Caco-2 (cell line): ENCODE measurements around the gene SCAPER. TPM values are rescaled to one million over a fixed set of nuclear protein-coding genes. Genes with fewer than 3 reads are reported as not detected.
A peak's percentile ranks its signal among the peaks of the same experiment; 100 is the strongest.

Experiments
- BruUV-seq: library from RNA; stranded (reverse); fragments of 400-500 nt; replicated peaks from 2 replicates; lab custom pipeline; 2021; lab: Mats Ljungman, UMichigan
- CTCF ChIA-PET: fragments of 300-600 bp; sonication (Branson Sonifier 250); formaldehyde crosslinking; loops from one replicate; lab custom pipeline; 2022; ENCODE audit warnings: antibody characterized with exemption; lab: Charles Lee
- POLR2A ChIA-PET: fragments of 300-600 bp; sonication (Branson Sonifier 250); formaldehyde crosslinking; loops from one replicate; lab custom pipeline; 2022; ENCODE audit warnings: antibody characterized with exemption; lab: Charles Lee
- DNase-seq, 2 experiments: peaks; one replicate each; pipeline versions ENCODE4 v3.0.0 to v3.0.0-alpha.2; 2020 to 2022
- H3K27me3 ChIP-seq: replicated peaks from 2 replicates; pipeline ENCODE4 v1.6.0; 2011; ENCODE audit warnings: low read length; ENCODE audit not compliant: control insufficient read depth, insufficient read depth
- H3K36me3 ChIP-seq: 2 replicates; pipeline ENCODE4 v1.5.1; 2011; ENCODE audit warnings: low read length; ENCODE audit not compliant: control insufficient read depth, insufficient read depth
- H3K4me1 ChIP-seq: fragments of 250-450 bp; sonication (Bioruptor Pico); 2 replicates; pipeline ENCODE4 v1.5.1; 2020; ENCODE audit warnings: mild to moderate bottlenecking
- H3K4me3 ChIP-seq: 2 replicates; pipeline ENCODE4 v1.5.1; 2011; ENCODE audit warnings: low read depth, mild to moderate bottlenecking, control low read depth, low read length
- H3K9me3 ChIP-seq: fragments of 250-450 bp; sonication (Bioruptor Pico); 2 replicates; pipeline ENCODE4 v1.5.1; 2020; ENCODE audit warnings: mild to moderate bottlenecking, moderate library complexity
- H3K27ac Mint-ChIP-seq: one replicate; pipeline ENCODE4 v1.8.0; 2022; ENCODE audit warnings: mixed read lengths; ENCODE audit not compliant: unreplicated experiment
- H3K27me3 Mint-ChIP-seq: one replicate; pipeline ENCODE4 v1.8.0; 2022; ENCODE audit warnings: mixed read lengths; ENCODE audit not compliant: insufficient read depth, unreplicated experiment
- H3K36me3 Mint-ChIP-seq: one replicate; pipeline ENCODE4 v1.8.0; 2022; ENCODE audit warnings: mild to moderate bottlenecking, mixed read lengths; ENCODE audit not compliant: insufficient read depth, unreplicated experiment
- H3K4me1 Mint-ChIP-seq: one replicate; pipeline ENCODE4 v1.8.0; 2022; ENCODE audit warnings: low read depth, mixed read lengths; ENCODE audit not compliant: unreplicated experiment
- H3K4me3 Mint-ChIP-seq: one replicate; pipeline ENCODE4 v1.8.0; 2022; ENCODE audit warnings: mild to moderate bottlenecking, moderate library complexity, mixed read lengths; ENCODE audit not compliant: unreplicated experiment
- H3K9me3 Mint-ChIP-seq: one replicate; pipeline ENCODE4 v1.8.0; 2022; ENCODE audit warnings: mixed read lengths; ENCODE audit not compliant: unreplicated experiment
- intact Hi-C: fragments of 100-400 bp; cut with micrococcal nuclease; formaldehyde crosslinking; loops from one replicate; pipeline ENCODE4 v1.10.0; 2022; ENCODE audit not compliant: unreplicated experiment
- total RNA-seq: library from RNA; stranded (reverse); gene quantifications from 2 replicates; pipeline ENCODE4 v1.2.3, GENCODE V29; 2022
- TF ChIP-seq, protein P1 (sequence below), 2 experiments: fragments of 200-600 bp in 1 of 2; IDR thresholded peaks; 1 replicate in 1 of 2; 2 replicates in 1 of 2; pipeline versions ENCODE4 v1.5.1 to v1.8.0; 2011 to 2022; ENCODE audit warnings: antibody characterized with exemption in 1 of 2, control low read depth in 1 of 2, inconsistent platforms in 1 of 2, low read depth in 1 of 2, low read length in 1 of 2, mild to moderate bottlenecking in 1 of 2, moderate library complexity in 1 of 2; ENCODE audit not compliant: insufficient read depth in 1 of 2, severe bottlenecking in 1 of 2, unreplicated experiment in 1 of 2

The SCAPER gene
- total RNA-seq, 1 experiment from 2014 or later = 24.6 TPM

- CTCF ChIA-PET = no interaction called here
- peak overlapping the region; percentile 4 for H3K27ac Mint-ChIP-seq
- no TSS peak for BruUV-seq
- POLR2A ChIA-PET = interaction anchor here (0.6 kb wide), 1 partner anchor 102 kb away, joined by 4 read pairs; no protein-coding TSS in a partner anchor
- H3K27me3 Mint-ChIP-seq = no peaks in the 10 kb centered on the region
- Histone ChIP-seq H3K27me3 (no peaks in the 10 kb centered on the region), H3K9me3 (no peaks in the 10 kb centered on the region), H3K4me3 (no peak overlapping the region), H3K36me3 (no peaks in the 10 kb centered on the region), H3K4me1 (peaks cover 18% of the 10 kb centered on the region)
- no peak overlapping the region for H3K4me3 Mint-ChIP-seq
- no peak for DNase-seq
- TF ChIP-seq, protein P1, sequence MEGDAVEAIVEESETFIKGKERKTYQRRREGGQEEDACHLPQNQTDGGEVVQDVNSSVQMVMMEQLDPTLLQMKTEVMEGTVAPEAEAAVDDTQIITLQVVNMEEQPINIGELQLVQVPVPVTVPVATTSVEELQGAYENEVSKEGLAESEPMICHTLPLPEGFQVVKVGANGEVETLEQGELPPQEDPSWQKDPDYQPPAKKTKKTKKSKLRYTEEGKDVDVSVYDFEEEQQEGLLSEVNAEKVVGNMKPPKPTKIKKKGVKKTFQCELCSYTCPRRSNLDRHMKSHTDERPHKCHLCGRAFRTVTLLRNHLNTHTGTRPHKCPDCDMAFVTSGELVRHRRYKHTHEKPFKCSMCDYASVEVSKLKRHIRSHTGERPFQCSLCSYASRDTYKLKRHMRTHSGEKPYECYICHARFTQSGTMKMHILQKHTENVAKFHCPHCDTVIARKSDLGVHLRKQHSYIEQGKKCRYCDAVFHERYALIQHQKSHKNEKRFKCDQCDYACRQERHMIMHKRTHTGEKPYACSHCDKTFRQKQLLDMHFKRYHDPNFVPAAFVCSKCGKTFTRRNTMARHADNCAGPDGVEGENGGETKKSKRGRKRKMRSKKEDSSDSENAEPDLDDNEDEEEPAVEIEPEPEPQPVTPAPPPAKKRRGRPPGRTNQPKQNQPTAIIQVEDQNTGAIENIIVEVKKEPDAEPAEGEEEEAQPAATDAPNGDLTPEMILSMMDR (IDR thresholded peaks at IDR 0.05; ENCODE audit: insufficient read depth in 1 of 2, low read depth in 1 of 2, low read length in 1 of 2, severe bottlenecking in 1 of 2, unreplicated experiment in 1 of 2) = no peak
- peaks cover 13% of the 10 kb centered on the region for H3K9me3 Mint-ChIP-seq
- peaks cover 24% of the 10 kb centered on the region for H3K4me1 Mint-ChIP-seq
- H3K36me3 Mint-ChIP-seq = no peaks in the 10 kb centered on the region
- intact Hi-C loops = no loop called here
These were observed 513.8 kb downstream of the SCAPER start for GRCh38 chr15:76391309-76391708.

GRCh38 chr15:76390571-76390970 lies 514.6 kb downstream of the SCAPER start:
- Histone ChIP-seq H3K36me3 (no peaks in the 10 kb centered on the region), H3K9me3 (no peaks in the 10 kb centered on the region), H3K27me3 (no peaks in the 10 kb centered on the region), H3K4me3 (no peak overlapping the region), H3K4me1 (peaks cover 18% of the 10 kb centered on the region)
- Mint-ChIP-seq H3K27me3 (no peaks in the 10 kb centered on the region), H3K9me3 (peaks cover 7% of the 10 kb centered on the region), H3K36me3 (no peaks in the 10 kb centered on the region), H3K4me3 (no peak overlapping the region), H3K27ac (peak overlapping the region; percentile 10), H3K4me1 (peaks cover 24% of the 10 kb centered on the region)
- no TSS peak for BruUV-seq
- no peak for DNase-seq
- TF ChIP-seq, protein P1 (IDR thresholded peaks at IDR 0.05; ENCODE audit: insufficient read depth in 1 of 2, low read depth in 1 of 2, low read length in 1 of 2, severe bottlenecking in 1 of 2, unreplicated experiment in 1 of 2) = no peak
- intact Hi-C loops = no loop called here
- ChIA-PET POLR2A (no interaction called here), CTCF (no interaction called here)

DNA sequence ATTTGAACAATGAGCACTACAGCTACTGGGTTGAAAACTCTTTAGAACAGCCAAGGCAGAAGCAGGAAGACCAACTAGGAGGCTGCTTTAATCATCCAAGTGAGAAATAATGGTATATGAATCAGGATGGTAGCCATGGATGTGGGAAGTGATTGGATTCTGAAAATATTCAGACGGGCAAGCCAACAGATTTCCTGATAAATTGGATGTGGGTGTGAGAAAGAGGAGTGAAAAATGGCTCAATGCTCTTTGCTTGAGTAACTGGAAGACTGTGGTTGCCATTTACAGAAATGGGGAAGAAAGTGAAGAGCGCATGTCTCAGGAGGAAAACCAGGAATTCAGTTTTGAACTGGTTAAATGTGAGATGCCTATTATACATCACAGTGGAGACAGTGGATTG lies 518.2 kb downstream of the SCAPER start:
- Histone ChIP-seq H3K9me3 (no peaks in the 10 kb centered on the region), H3K27me3 (no peaks in the 10 kb centered on the region), H3K36me3 (no peaks in the 10 kb centered on the region), H3K4me3 (no peak overlapping the region), H3K4me1 (peaks cover 18% of the 10 kb centered on the region)
- BruUV-seq = no TSS peak
- intact Hi-C loops = no loop called here
- TF ChIP-seq, protein P1 (IDR thresholded peaks at IDR 0.05; ENCODE audit: insufficient read depth in 1 of 2, low read depth in 1 of 2, low read length in 1 of 2, severe bottlenecking in 1 of 2, unreplicated experiment in 1 of 2) = no peak
- H3K27ac Mint-ChIP-seq = no peak overlapping the region
- H3K4me3 Mint-ChIP-seq = no peak overlapping the region
- POLR2A ChIA-PET = no interaction called here
- DNase-seq = no peak
- no peaks in the 10 kb centered on the region for H3K27me3 Mint-ChIP-seq
- no peaks in the 10 kb centered on the region for H3K9me3 Mint-ChIP-seq
- CTCF ChIA-PET = no interaction called here
- peaks cover 17% of the 10 kb centered on the region for H3K4me1 Mint-ChIP-seq
- H3K36me3 Mint-ChIP-seq = no peaks in the 10 kb centered on the region
